ENCODE measurements around the gene PKMYT1.
A peak's percentile ranks its signal among the peaks of the same experiment; 100 is the strongest.
"Not testable (repeated sequence)": the region's sequence is repeated elsewhere in the genome, so short reads cannot be mapped to it uniquely, and the experiment has no call there.

The PKMYT1 gene

DNA sequence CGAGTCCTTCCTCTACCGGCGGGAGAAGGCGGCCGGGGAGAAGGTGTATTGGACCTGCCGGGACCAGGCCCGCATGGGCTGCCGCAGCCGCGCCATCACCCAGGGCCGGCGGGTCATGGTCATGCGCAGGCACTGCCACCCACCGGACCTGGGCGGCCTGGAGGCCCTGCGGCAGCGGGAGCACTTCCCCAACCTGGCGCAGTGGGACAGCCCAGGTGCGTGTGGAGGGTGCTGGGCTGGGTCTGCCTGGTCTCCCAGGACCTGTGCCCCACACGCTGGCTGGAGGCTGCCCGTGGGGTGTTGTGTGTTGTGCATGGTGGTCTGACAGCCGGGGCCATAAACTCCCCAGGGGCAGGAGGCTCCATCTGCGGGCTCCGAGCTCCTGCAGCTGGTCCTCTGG lies 43.1 kb downstream of the PKMYT1 start:
- no peak for DNase-seq (ENCODE audit: low spot score in 2 of 2)
- Mint-ChIP-seq H3K27me3 (no peaks in the 10 kb centered on the region), H3K4me1 (no peaks in the 10 kb centered on the region), H3K9me3 (no peaks in the 10 kb centered on the region), H3K36me3 (ENCODE audit: insufficient read depth) (peaks cover 50% of the 10 kb centered on the region), H3K27ac (ENCODE audit: low read depth) (no peak overlapping the region), H3K4me3 (no peak overlapping the region)
- no peak for ATAC-seq (replicated peaks; ENCODE audit: extremely low read depth, poor library complexity, severe bottlenecking)

DNA sequence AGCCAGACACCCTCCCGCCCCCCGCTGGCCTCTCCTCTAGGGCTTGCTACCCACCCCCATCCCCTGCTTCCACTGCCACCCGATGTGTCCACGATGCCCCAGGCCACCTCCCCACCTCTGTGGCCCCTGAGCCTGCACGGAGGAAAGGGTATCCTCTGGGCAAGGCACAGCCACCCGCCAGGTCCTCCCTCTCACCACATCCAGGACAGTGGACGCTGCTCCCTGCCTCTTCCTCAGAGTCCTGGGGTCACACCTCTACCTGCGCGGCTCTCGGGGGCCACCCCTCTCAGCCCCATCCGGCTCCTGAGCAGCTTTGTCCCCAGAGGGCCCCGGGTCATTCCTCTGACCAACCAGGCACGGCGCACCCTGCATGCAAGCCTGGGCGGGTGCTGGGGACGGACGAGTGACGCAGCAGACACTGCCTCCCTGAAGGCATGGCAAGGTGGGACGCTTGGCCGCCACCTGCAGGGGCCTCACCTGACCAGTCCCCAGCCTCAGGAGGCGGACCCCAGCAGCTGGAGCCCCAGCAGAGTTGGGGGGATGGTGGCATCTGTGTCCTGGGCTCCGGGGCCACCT lies 43.7 kb downstream of the PKMYT1 start:
- no peak overlapping the region for H3K4me3 Mint-ChIP-seq
- no peak overlapping the region for H3K27ac Mint-ChIP-seq (ENCODE audit: low read depth)
- H3K36me3 Mint-ChIP-seq (ENCODE audit: insufficient read depth), result peaks cover 51% of the 10 kb centered on the region
- H3K9me3 Mint-ChIP-seq, result no peaks in the 10 kb centered on the region
- H3K4me1 Mint-ChIP-seq, result no peaks in the 10 kb centered on the region
- no peak for ATAC-seq (replicated peaks; ENCODE audit: extremely low read depth, poor library complexity, severe bottlenecking)
- H3K27me3 Mint-ChIP-seq, result no peaks in the 10 kb centered on the region
- DNase-seq (ENCODE audit: low spot score in 2 of 2), result no peak

DNA sequence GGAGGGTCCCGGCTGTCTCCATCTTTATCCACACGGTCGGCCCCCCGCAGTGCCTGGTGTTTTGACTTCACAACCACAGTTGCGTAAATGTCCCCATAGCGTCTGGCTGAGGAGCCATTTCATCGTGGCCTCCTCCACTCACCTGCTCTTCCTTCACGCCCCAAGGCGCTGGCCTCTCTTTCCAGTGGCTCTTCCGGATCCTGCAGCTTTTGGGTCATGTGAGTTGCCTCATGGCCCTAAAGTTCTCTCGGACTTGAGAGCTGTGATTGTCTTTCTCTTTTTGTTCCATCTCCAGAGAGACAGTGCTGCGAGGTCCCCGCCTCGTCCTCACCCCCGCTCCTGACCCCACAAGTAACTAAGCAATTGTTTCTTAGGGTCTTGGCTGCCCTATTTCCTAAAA lies 45.8 kb downstream of the PKMYT1 start:
- H3K4me3 Mint-ChIP-seq, result no peak overlapping the region
- H3K27me3 Mint-ChIP-seq, result no peaks in the 10 kb centered on the region
- H3K36me3 Mint-ChIP-seq (ENCODE audit: insufficient read depth), result peaks cover 40% of the 10 kb centered on the region
- ATAC-seq (replicated peaks; ENCODE audit: extremely low read depth, poor library complexity, severe bottlenecking) (no peak), DNase-seq (ENCODE audit: low spot score in 2 of 2) (no peak)
- H3K27ac Mint-ChIP-seq (ENCODE audit: low read depth), result no peak overlapping the region
- H3K4me1 Mint-ChIP-seq, result no peaks in the 10 kb centered on the region
- no peaks in the 10 kb centered on the region for H3K9me3 Mint-ChIP-seq

DNA sequence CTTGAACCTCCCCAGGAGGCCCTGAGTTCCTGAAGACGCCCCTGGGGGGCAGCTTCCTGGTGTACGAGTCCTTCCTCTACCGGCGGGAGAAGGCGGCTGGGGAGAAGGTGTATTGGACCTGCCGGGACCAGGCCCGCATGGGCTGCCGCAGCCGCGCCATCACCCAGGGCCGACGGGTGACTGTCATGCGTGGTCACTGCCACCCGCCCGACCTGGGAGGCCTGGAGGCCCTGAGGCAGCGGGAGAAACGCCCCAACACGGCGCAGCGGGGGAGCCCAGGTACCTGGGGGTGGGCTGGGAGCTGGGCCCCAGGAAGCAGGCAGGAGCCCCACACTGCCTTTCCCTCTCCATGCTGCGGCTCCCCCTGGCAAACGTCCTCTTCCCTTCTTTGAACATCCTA lies 46.5 kb downstream of the PKMYT1 start:
- no peak overlapping the region for H3K4me3 Mint-ChIP-seq

DNA sequence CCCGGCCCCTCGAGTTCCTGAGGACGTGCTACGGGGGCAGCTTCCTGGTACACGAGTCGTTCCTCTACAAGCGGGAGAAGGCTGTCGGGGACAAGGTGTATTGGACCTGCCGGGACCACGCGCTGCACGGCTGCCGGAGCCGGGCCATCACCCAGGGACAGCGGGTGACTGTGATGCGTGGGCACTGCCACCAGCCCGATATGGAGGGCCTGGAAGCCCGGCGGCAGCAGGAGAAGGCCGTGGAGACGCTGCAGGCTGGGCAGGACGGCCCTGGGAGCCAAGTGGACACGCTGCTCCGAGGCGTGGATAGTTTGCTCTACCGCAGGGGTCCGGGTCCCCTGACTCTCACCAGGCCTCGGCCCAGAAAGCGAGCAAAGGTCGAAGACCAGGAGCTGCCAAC lies 47.1 kb downstream of the PKMYT1 start:
- Mint-ChIP-seq H3K27me3 (no peaks in the 10 kb centered on the region), H3K27ac (ENCODE audit: low read depth) (no peak overlapping the region), H3K9me3 (no peaks in the 10 kb centered on the region), H3K4me1 (no peaks in the 10 kb centered on the region), H3K36me3 (ENCODE audit: insufficient read depth) (peaks cover 32% of the 10 kb centered on the region), H3K4me3 (no peak overlapping the region)
- no peak for ATAC-seq (replicated peaks; ENCODE audit: extremely low read depth, poor library complexity, severe bottlenecking)
- DNase-seq (ENCODE audit: low spot score in 2 of 2), result no peak

More for the DNA sequence above, 46.5 kb downstream of the PKMYT1 start:
- DNase-seq (ENCODE audit: low spot score in 2 of 2), result no peak
- no peak overlapping the region for H3K27ac Mint-ChIP-seq (ENCODE audit: low read depth)
- no peak for ATAC-seq (replicated peaks; ENCODE audit: extremely low read depth, poor library complexity, severe bottlenecking)
- H3K9me3 Mint-ChIP-seq, result no peaks in the 10 kb centered on the region
- no peaks in the 10 kb centered on the region for H3K27me3 Mint-ChIP-seq
- peaks cover 36% of the 10 kb centered on the region for H3K36me3 Mint-ChIP-seq (ENCODE audit: insufficient read depth)
- no peaks in the 10 kb centered on the region for H3K4me1 Mint-ChIP-seq

DNA sequence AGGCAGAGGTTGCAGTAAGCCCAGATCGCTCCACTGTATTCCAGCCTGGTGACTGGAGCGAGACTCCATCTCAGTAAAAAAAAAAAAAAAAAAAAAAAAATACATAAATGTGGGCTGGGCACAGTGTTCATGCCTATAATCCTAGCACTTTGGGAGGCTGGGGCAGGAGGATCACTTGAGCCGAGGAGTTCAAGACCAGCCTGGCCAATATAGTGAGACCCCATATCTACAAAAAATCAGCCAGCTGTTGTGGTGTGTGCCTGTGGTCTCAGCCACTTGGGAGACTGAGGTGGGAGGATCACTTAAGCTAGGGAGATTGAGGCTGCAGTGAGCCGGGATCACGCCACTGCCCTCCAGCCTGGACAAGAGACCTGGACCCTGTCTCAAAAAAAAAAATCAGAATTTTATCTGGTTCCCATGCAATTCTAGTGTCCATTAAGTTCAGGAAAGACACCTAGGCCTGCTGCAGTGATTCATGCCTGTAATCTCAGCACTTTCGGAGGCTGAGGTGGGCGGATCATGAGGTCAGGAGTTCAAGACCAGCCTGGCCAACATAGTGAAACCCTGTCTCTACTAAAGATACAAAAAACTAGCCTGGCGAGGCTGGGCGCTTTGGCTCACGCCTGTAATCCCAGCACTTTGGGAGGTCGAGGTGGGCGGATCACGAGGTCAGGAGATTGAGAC lies 48.9 kb downstream of the PKMYT1 start:
- not testable (repeated sequence) for ATAC-seq (replicated peaks; ENCODE audit: extremely low read depth, poor library complexity, severe bottlenecking); DNase-seq (ENCODE audit: low spot score in 2 of 2); H3K4me3 Mint-ChIP-seq; H3K4me1 Mint-ChIP-seq; H3K9me3 Mint-ChIP-seq; H3K27me3 Mint-ChIP-seq; H3K27ac Mint-ChIP-seq (ENCODE audit: low read depth)
- peaks cover 25% of the 10 kb centered on the region for H3K36me3 Mint-ChIP-seq (ENCODE audit: insufficient read depth)

DNA sequence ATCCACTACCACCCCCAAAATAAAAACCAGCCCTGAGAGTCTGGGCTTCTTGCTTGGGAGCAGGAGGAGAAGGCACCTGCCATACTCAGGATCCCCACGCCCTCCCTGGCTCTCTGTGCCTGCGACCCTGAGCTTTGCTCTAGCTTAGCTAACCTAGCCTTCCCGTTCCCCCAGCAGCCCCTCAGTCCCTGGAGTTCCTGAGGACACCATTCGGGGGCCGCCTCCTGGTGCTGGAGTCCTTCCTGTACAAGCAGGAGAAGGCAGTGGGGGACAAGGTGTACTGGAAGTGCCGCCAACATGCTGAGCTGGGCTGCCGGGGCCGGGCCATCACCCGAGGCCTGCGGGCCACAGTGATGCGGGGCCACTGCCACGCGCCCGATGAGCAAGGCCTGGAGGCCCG lies 50.0 kb downstream of the PKMYT1 start:
- ATAC-seq (replicated peaks; ENCODE audit: extremely low read depth, poor library complexity, severe bottlenecking) (no peak), DNase-seq (ENCODE audit: low spot score in 2 of 2) (no peak)
- Mint-ChIP-seq H3K27me3 (no peaks in the 10 kb centered on the region), H3K27ac (ENCODE audit: low read depth) (no peak overlapping the region), H3K9me3 (no peaks in the 10 kb centered on the region), H3K4me1 (peaks cover 9% of the 10 kb centered on the region), H3K4me3 (no peak overlapping the region), H3K36me3 (ENCODE audit: insufficient read depth) (peaks cover 20% of the 10 kb centered on the region)

DNA sequence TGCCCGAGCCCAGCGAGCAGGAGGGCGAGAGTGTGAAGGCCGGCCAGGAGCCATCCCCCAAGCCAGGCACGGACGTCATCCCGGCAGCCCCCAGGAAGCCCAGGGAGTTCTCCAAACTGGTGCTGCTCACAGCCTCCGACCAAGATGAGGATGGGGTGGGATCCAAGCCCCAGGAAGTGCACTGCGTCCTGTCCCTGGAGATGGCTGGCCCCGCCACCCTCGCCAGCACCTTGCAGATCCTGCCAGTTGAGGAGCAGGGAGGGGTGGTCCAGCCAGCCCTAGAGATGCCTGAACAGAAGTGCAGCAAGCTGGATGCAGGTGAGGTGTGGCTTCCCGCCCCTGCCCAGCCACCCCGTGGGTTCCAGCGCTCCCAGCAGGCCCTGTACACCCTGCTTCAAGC lies 50.6 kb downstream of the PKMYT1 start:
- peaks cover 19% of the 10 kb centered on the region for H3K36me3 Mint-ChIP-seq (ENCODE audit: insufficient read depth)
- H3K9me3 Mint-ChIP-seq, result no peaks in the 10 kb centered on the region
- DNase-seq (ENCODE audit: low spot score in 2 of 2), result no peak
- no peak for ATAC-seq (replicated peaks; ENCODE audit: extremely low read depth, poor library complexity, severe bottlenecking)
- H3K4me3 Mint-ChIP-seq, result no peak overlapping the region
- peaks cover 9% of the 10 kb centered on the region for H3K4me1 Mint-ChIP-seq
- H3K27me3 Mint-ChIP-seq, result no peaks in the 10 kb centered on the region
- H3K27ac Mint-ChIP-seq (ENCODE audit: low read depth), result no peak overlapping the region

DNA sequence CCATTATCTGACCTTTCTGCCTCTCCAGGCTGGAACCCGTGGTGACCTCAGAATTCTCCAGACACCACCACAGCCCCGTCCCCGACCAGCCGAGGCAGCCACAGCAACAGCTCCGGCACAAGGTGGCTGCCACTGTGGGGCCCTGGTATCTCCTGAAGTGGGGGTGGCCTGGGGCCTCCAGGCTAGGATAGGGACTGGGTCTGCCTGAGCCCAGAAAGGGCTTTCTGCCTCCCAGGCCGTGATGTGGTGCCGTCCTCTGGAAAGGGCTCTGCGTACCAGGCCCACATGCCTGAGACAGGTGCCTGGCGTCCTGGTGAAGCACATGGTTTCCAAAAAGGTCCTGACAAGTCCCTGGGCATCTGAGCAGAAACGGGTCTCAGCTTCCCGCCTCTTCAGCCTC lies 51.5 kb downstream of the PKMYT1 start:
- Mint-ChIP-seq H3K4me3 (no peak overlapping the region), H3K27ac (ENCODE audit: low read depth) (no peak overlapping the region), H3K9me3 (no peaks in the 10 kb centered on the region), H3K27me3 (no peaks in the 10 kb centered on the region), H3K4me1 (peaks cover 9% of the 10 kb centered on the region), H3K36me3 (ENCODE audit: insufficient read depth) (peaks cover 13% of the 10 kb centered on the region)
- no peak for DNase-seq (ENCODE audit: low spot score in 2 of 2)
- ATAC-seq (replicated peaks; ENCODE audit: extremely low read depth, poor library complexity, severe bottlenecking), result no peak

DNA sequence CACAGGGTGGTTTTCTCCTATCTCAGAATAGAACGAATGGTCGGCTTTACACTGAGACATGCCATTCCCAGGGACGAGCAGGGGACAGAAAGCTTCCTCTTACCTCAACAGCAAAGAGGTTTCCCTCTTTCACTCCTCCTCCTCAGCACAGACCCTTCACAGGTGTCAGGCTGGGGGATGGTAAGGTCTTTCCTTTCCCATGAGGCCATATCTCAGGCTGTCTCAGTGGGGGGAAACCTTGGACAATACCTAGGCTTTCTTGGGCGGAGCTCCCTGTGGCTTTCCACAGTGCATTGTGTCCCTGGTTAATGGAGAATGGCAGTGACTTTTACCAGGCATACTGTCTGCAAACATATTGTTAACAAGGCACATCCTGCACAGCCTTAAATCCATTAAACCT lies 52.1 kb downstream of the PKMYT1 start:
- not testable (repeated sequence) for H3K4me3 Mint-ChIP-seq; H3K4me1 Mint-ChIP-seq; DNase-seq (ENCODE audit: low spot score in 2 of 2); H3K27me3 Mint-ChIP-seq; ATAC-seq (replicated peaks; ENCODE audit: extremely low read depth, poor library complexity, severe bottlenecking); H3K9me3 Mint-ChIP-seq; H3K27ac Mint-ChIP-seq (ENCODE audit: low read depth)
- H3K36me3 Mint-ChIP-seq (ENCODE audit: insufficient read depth), result peaks cover 13% of the 10 kb centered on the region

DNA sequence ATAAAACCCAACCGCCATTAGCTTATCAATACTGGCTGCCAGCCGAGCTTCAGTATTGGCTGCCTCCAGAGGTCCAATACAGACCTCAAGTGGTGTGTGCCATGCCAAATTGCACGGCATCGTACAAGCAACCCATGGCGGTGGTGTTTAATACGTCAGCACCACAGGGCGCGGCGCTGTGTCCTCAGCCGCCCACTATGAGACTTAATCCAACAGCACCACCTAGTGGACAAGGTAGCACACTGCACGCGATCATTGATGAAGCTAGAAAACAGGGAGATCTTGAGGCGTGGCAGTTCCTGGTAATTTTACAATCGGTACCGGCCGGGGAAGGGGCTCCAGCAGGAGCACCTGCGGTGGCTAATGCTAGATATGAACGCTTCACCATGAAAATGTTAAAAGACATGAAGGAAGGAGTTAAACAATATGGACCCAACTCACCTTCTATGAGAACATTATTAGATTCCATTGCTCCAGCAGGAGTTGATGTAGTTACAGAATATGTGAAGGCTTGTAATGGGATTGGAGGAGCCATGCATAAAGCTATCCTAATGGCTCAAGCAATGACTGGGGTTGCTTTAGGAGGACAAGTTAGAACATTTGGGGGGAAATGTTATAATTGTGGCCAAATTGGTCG lies 53.1 kb downstream of the PKMYT1 start:
- Mint-ChIP-seq H3K27ac (ENCODE audit: low read depth) (peak overlapping the region; percentile 0), H3K4me1 (peaks cover 15% of the 10 kb centered on the region), H3K9me3 (no peaks in the 10 kb centered on the region), H3K36me3 (ENCODE audit: insufficient read depth) (peaks cover 9% of the 10 kb centered on the region), H3K27me3 (no peaks in the 10 kb centered on the region), H3K4me3 (no peak overlapping the region)
- ATAC-seq (replicated peaks; ENCODE audit: extremely low read depth, poor library complexity, severe bottlenecking) (peak; percentile 100), DNase-seq (ENCODE audit: low spot score in 2 of 2) (peak; percentile 80 to 84)

DNA sequence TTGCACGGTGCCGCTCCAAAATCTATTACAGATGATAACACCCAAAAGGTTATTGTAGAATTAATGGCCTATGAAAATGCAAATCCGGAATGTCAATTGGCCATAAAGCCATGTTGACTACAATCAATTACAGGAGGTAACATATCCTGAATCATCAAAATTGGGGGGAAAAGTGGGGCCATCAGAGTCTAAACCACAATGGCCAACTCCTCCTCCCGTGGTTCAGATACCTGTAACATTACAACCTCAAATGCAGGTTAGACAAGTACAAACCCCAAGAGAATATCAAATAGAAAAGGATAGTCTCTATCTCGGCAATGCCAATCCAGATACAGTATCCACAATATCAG lies 53.6 kb downstream of the PKMYT1 start:
- Mint-ChIP-seq H3K27ac (ENCODE audit: low read depth) (peak overlapping the region; percentile 0), H3K36me3 (ENCODE audit: insufficient read depth) (peaks cover 8% of the 10 kb centered on the region), H3K27me3 (no peaks in the 10 kb centered on the region), H3K9me3 (no peaks in the 10 kb centered on the region), H3K4me1 (peaks cover 15% of the 10 kb centered on the region), H3K4me3 (no peak overlapping the region)
- DNase-seq (ENCODE audit: low spot score in 2 of 2) (no peak), ATAC-seq (replicated peaks; ENCODE audit: extremely low read depth, poor library complexity, severe bottlenecking) (no peak)

DNA sequence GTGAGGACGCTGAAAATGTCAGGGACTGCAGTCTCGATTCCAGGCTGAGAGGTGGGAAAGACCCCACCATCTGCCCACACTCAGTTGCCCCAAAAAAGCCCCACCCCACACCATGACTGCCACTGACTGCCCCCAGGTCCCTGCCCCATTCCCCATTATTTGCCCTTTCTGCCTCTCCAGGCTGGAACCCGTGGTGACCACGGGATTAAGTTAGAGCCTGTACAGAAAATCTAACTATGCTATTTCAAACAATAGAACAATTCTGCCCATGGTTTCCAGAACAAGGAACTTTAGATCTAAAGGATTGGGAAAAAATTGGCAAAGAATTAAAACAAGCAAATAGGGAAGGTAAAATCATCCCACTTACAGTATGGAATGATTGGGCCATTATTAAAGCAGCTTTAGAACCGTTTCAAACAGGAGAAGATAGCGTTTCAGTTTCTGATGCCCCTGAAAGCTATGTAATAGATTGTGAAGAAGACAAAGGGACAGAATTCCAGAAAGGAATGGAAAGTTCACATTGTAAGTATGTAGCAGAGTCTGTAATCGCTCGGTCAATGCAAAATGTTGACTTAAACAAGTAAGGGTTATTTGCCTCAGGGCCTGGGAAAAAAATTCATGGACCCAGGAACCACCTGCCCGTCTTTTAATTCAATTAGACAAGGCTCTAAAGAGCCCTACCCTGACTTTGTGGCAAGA lies 54.1 kb downstream of the PKMYT1 start:
- Mint-ChIP-seq H3K27me3 (no peaks in the 10 kb centered on the region), H3K4me1 (peaks cover 15% of the 10 kb centered on the region), H3K4me3 (no peak overlapping the region), H3K27ac (ENCODE audit: low read depth) (no peak overlapping the region), H3K36me3 (ENCODE audit: insufficient read depth) (peaks cover 8% of the 10 kb centered on the region), H3K9me3 (no peaks in the 10 kb centered on the region)
- ATAC-seq (replicated peaks; ENCODE audit: extremely low read depth, poor library complexity, severe bottlenecking) (no peak), DNase-seq (ENCODE audit: low spot score in 2 of 2) (no peak)
